ENCODE measurements around the gene TEX55. TPM values are rescaled to one million over a fixed set of nuclear protein-coding genes. Genes with fewer than 3 reads are reported as not detected.
"Not testable (repeated sequence)": the region's sequence is repeated elsewhere in the genome, so short reads cannot be mapped to it uniquely, and the experiment has no call there.

TEX55 gene
- total RNA-seq, 1 experiment from 2014 or later = not detected

DNA sequence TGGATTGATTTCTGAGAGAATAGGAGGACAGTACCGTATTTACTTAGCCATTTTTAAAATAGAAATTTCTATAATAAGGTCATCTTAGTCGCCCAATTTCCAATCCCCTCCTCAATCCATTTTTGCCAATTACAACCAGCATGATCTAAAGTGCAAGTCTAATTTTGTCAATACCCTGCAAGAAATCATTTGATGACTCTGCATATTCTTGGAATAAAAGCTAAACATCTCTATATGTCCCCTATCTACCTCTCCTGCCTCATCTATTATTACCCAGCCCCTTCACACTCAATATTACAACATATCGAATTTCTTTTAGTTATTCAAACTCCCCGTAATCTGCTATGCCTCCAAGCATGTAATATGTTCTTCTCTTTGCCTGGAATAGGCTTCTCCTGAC lies 41.9 kb upstream of the TEX55 start:
- Histone ChIP-seq H3K27ac (ENCODE audit: low read length) (no peak overlapping the region), H3K4me3 (ENCODE audit: low read depth in 2 of 2, low read length in 2 of 2) (no peak overlapping the region), H3K27me3 (ENCODE audit: control insufficient read depth, insufficient read depth, low read length) (no peaks in the 10 kb centered on the region; the same call in 1 of the 2 replicates), H3K9me3 (ENCODE audit: control insufficient read depth, insufficient read depth, low read depth, low read length) (no peaks in the 10 kb centered on the region), H3K4me1 (ENCODE audit: control insufficient read depth, insufficient read depth, low read length) (no peaks in the 10 kb centered on the region), H3K36me3 (ENCODE audit: control insufficient read depth, insufficient read depth, low read length) (no peaks in the 10 kb centered on the region)
- ATAC-seq (no peak), DNase-seq (ENCODE audit: low read depth, low spot score) (no peak)
- intact Hi-C loops (cut with micrococcal nuclease; ENCODE audit: unreplicated experiment) = no loop called here
- POLR2A ChIA-PET = no interaction called here
- TF ChIP-seq TCF7L2 (IDR thresholded peaks at IDR 0.05; ENCODE audit: low read depth, low read length) (no peak), POLR2AphosphoS5 (IDR thresholded peaks at IDR 0.05; ENCODE audit: low read depth, low read length) (no peak), SIN3A (IDR thresholded peaks at IDR 0.05; ENCODE audit: borderline replicate concordance, insufficient read depth, low read depth, low read length) (no peak)
- TF ChIP-seq, protein P1, sequence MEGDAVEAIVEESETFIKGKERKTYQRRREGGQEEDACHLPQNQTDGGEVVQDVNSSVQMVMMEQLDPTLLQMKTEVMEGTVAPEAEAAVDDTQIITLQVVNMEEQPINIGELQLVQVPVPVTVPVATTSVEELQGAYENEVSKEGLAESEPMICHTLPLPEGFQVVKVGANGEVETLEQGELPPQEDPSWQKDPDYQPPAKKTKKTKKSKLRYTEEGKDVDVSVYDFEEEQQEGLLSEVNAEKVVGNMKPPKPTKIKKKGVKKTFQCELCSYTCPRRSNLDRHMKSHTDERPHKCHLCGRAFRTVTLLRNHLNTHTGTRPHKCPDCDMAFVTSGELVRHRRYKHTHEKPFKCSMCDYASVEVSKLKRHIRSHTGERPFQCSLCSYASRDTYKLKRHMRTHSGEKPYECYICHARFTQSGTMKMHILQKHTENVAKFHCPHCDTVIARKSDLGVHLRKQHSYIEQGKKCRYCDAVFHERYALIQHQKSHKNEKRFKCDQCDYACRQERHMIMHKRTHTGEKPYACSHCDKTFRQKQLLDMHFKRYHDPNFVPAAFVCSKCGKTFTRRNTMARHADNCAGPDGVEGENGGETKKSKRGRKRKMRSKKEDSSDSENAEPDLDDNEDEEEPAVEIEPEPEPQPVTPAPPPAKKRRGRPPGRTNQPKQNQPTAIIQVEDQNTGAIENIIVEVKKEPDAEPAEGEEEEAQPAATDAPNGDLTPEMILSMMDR (IDR thresholded peaks at IDR 0.05) = no peak
- TF ChIP-seq, protein P2, sequence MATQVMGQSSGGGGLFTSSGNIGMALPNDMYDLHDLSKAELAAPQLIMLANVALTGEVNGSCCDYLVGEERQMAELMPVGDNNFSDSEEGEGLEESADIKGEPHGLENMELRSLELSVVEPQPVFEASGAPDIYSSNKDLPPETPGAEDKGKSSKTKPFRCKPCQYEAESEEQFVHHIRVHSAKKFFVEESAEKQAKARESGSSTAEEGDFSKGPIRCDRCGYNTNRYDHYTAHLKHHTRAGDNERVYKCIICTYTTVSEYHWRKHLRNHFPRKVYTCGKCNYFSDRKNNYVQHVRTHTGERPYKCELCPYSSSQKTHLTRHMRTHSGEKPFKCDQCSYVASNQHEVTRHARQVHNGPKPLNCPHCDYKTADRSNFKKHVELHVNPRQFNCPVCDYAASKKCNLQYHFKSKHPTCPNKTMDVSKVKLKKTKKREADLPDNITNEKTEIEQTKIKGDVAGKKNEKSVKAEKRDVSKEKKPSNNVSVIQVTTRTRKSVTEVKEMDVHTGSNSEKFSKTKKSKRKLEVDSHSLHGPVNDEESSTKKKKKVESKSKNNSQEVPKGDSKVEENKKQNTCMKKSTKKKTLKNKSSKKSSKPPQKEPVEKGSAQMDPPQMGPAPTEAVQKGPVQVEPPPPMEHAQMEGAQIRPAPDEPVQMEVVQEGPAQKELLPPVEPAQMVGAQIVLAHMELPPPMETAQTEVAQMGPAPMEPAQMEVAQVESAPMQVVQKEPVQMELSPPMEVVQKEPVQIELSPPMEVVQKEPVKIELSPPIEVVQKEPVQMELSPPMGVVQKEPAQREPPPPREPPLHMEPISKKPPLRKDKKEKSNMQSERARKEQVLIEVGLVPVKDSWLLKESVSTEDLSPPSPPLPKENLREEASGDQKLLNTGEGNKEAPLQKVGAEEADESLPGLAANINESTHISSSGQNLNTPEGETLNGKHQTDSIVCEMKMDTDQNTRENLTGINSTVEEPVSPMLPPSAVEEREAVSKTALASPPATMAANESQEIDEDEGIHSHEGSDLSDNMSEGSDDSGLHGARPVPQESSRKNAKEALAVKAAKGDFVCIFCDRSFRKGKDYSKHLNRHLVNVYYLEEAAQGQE (IDR thresholded peaks at IDR 0.05; ENCODE audit: insufficient read depth in 1 of 2, low read depth in 2 of 2, low read length in 1 of 2) = no peak
- BruUV-seq (replicated peaks) = no TSS peak
- CTCF ChIA-PET = interaction anchor here (1.5 kb wide), 1 partner anchor 219 kb away, joined by 3 read pairs; no protein-coding TSS in a partner anchor
- in situ Hi-C loops (cut with HindIII; ENCODE audit: low pct_unique_long_range_greater_than_20kb, low sequenced_read_pairs) = no loop called here

DNA sequence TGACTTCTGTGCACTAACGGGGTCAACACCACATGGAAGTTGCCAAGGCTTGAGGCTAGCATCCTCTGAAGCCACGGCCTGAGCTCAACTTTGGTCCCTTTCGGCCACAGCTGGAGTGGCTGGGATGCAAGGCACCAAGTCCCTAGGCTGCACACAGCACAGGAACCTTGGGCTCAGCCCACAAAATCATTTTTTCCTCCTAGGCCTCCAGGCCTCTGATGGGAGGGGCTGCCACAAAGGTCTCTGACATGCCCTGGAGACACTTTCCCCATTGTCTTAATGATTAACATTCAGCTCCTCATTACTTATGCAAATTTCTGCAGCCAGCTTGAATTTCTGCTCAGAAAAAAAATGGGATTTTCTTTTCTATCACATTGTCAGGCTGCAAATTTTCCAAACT lies 27.6 kb upstream of the TEX55 start:
- BruUV-seq (replicated peaks); ATAC-seq; H3K4me3 ChIP-seq (ENCODE audit: low read depth in 2 of 2, low read length in 2 of 2); H3K27me3 ChIP-seq (ENCODE audit: control insufficient read depth, insufficient read depth, low read length); POLR2A ChIA-PET; H3K27ac ChIP-seq (ENCODE audit: low read length); in situ Hi-C loops (cut with HindIII; ENCODE audit: low pct_unique_long_range_greater_than_20kb, low sequenced_read_pairs); intact Hi-C loops (cut with micrococcal nuclease; ENCODE audit: unreplicated experiment); CTCF ChIA-PET; H3K4me1 ChIP-seq (ENCODE audit: control insufficient read depth, insufficient read depth, low read length); H3K9me3 ChIP-seq (ENCODE audit: control insufficient read depth, insufficient read depth, low read depth, low read length); H3K36me3 ChIP-seq (ENCODE audit: control insufficient read depth, insufficient read depth, low read length); DNase-seq (ENCODE audit: low read depth, low spot score): not testable (repeated sequence)

DNA sequence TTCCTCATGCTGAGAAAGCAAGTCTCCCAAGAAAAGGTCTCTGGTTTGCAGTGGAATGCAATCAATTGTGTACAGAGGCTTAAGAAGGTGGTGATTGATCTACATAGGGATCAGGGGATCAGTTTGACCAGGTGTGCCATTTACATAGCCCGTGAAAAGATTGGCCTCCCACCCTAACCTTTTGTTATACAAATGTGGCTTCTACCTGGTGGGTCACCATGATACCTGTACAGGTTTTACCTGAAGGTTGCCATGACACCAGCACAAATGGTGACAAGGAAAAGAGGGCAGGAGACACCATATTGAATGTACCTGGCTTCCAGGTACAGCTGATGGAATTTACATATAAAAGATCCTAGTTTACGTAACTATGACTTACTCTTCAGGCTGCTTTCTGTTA lies 25.5 kb upstream of the TEX55 start:
- ChIA-PET CTCF (no interaction called here), POLR2A (no interaction called here)
- TF ChIP-seq, protein P2 (IDR thresholded peaks at IDR 0.05; ENCODE audit: insufficient read depth in 1 of 2, low read depth in 2 of 2, low read length in 1 of 2) = no peak
- TF ChIP-seq POLR2AphosphoS5 (IDR thresholded peaks at IDR 0.05; ENCODE audit: low read depth, low read length) = no peak
- TF ChIP-seq SIN3A (IDR thresholded peaks at IDR 0.05; ENCODE audit: borderline replicate concordance, insufficient read depth, low read depth, low read length) = no peak
- no peak for TF ChIP-seq TCF7L2 (IDR thresholded peaks at IDR 0.05; ENCODE audit: low read depth, low read length)
- TF ChIP-seq, protein P1 (IDR thresholded peaks at IDR 0.05) = no peak
- BruUV-seq (replicated peaks) = no TSS peak
- intact Hi-C loops (cut with micrococcal nuclease; ENCODE audit: unreplicated experiment) (no loop called here), in situ Hi-C loops (cut with HindIII; ENCODE audit: low pct_unique_long_range_greater_than_20kb, low sequenced_read_pairs) (no loop called here)
- H3K27me3 ChIP-seq (ENCODE audit: control insufficient read depth, insufficient read depth, low read length) = no peaks in the 10 kb centered on the region
- no peak for ATAC-seq
- H3K4me3 ChIP-seq (ENCODE audit: low read depth in 2 of 2, low read length in 2 of 2) = no peak overlapping the region
- H3K9me3 ChIP-seq (ENCODE audit: control insufficient read depth, insufficient read depth, low read depth, low read length) = no peaks in the 10 kb centered on the region
- H3K36me3 ChIP-seq (ENCODE audit: control insufficient read depth, insufficient read depth, low read length) = no peaks in the 10 kb centered on the region
- H3K27ac ChIP-seq (ENCODE audit: low read length) = no peak overlapping the region
- H3K4me1 ChIP-seq (ENCODE audit: control insufficient read depth, insufficient read depth, low read length) = no peaks in the 10 kb centered on the region
- no peak for DNase-seq (ENCODE audit: low read depth, low spot score)
